Type B pancreatic cell (in vitro differentiated cells): ENCODE results near the gene ADAMTS17. TPM values are rescaled to one million over a fixed set of nuclear protein-coding genes. Genes with fewer than 3 reads are reported as not detected.

Experiments
- DNase-seq: peaks from one replicate; pipeline ENCODE4 v3.0.0; 2021; ENCODE audit warnings: mixed read lengths; ENCODE audit not compliant: unreplicated experiment; ENCODE audit errors: extremely low spot score
- H3K27ac Mint-ChIP-seq: 2 replicates; pipeline ENCODE4 v1.8.0; 2021; ENCODE audit warnings: mild to moderate bottlenecking, mixed read lengths
- H3K27me3 Mint-ChIP-seq: 2 replicates; pipeline ENCODE4 v1.8.0; 2021; ENCODE audit warnings: mixed read lengths
- H3K36me3 Mint-ChIP-seq: 2 replicates; pipeline ENCODE4 v1.8.0; 2021; ENCODE audit warnings: mixed read lengths
- H3K4me1 Mint-ChIP-seq: one replicate; pipeline ENCODE4 v1.8.0; 2021; ENCODE audit warnings: mixed read lengths; ENCODE audit not compliant: unreplicated experiment
- H3K4me3 Mint-ChIP-seq: 2 replicates; pipeline ENCODE4 v1.8.0; 2021; ENCODE audit warnings: mild to moderate bottlenecking, mixed read lengths
- H3K9me3 Mint-ChIP-seq: 2 replicates; pipeline ENCODE4 v1.8.0; 2021; ENCODE audit warnings: mixed read lengths
- total RNA-seq: library from RNA; stranded (reverse); gene quantifications from 2 replicates; pipeline ENCODE4 v1.2.1, GENCODE V29; 2021; ENCODE audit warnings: low replicate concordance
- TF ChIP-seq, protein P1 (sequence below): fragments of 200-600 bp; sonication (generic); conservative IDR thresholded peaks from 2 replicates; pipeline ENCODE4 v1.5.0; 2021; ENCODE audit warnings: antibody characterized with exemption, mild to moderate bottlenecking

Gene ADAMTS17
- total RNA-seq, 1 donor from 2014 or later: 18.3 TPM

GRCh38 chr15:100032358-100033085 is 309.3 kb downstream of the ADAMTS17 start:
- Mint-ChIP-seq H3K4me1 (no peaks in the 10 kb centered on the region), H3K9me3 (peaks cover 3% of the 10 kb centered on the region), H3K4me3 (no peak overlapping the region), H3K27me3 (no peaks in the 10 kb centered on the region), H3K27ac (no peak overlapping the region), H3K36me3 (peaks cover 4% of the 10 kb centered on the region)
- TF ChIP-seq, protein P1, sequence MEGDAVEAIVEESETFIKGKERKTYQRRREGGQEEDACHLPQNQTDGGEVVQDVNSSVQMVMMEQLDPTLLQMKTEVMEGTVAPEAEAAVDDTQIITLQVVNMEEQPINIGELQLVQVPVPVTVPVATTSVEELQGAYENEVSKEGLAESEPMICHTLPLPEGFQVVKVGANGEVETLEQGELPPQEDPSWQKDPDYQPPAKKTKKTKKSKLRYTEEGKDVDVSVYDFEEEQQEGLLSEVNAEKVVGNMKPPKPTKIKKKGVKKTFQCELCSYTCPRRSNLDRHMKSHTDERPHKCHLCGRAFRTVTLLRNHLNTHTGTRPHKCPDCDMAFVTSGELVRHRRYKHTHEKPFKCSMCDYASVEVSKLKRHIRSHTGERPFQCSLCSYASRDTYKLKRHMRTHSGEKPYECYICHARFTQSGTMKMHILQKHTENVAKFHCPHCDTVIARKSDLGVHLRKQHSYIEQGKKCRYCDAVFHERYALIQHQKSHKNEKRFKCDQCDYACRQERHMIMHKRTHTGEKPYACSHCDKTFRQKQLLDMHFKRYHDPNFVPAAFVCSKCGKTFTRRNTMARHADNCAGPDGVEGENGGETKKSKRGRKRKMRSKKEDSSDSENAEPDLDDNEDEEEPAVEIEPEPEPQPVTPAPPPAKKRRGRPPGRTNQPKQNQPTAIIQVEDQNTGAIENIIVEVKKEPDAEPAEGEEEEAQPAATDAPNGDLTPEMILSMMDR: no peak
- DNase-seq: no peak

DNA sequence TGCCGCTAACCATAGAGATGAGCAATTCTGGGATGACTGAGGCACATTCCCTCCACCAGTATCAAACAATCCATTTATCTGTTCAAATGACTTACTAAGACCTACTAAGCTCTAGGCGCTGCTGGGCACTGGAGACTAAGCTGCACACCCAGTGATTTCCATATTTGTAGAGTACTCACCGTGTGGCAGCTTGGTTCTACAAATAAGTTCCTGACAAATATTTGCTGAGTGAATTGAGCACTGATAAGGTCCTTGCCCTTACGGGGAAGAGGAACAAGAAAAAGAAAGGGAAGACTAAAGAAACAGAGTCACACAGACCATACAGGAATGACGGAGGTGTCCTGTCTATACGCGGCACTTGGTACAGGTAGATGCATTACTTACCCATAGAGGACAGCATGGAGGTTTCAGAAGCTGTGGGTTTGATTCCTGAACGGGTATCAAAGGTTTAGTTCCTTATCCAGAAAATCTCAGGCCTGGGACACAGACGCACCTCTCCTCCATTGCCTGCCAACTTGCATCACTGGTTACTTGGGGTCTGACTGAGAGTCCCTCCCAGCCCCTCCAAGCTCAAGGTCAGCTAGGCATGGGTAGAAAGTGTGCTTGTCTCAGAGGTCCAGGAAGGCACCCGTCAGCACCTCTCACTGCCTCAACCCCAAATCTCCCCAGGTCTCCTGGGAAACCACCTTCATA is 310.0 kb downstream of the ADAMTS17 start:
- no peaks in the 10 kb centered on the region for H3K4me1 Mint-ChIP-seq
- H3K27ac Mint-ChIP-seq: no peak overlapping the region
- no peak for DNase-seq
- peaks cover 4% of the 10 kb centered on the region for H3K36me3 Mint-ChIP-seq
- H3K27me3 Mint-ChIP-seq: no peaks in the 10 kb centered on the region
- no peak overlapping the region for H3K4me3 Mint-ChIP-seq
- H3K9me3 Mint-ChIP-seq: peaks cover 3% of the 10 kb centered on the region
- TF ChIP-seq, protein P1: no peak

- no peaks in the 10 kb centered on the region for H3K4me1 Mint-ChIP-seq
These were observed 311.1 kb downstream of the ADAMTS17 start for GRCh38 chr15:100030586-100031229.

DNA sequence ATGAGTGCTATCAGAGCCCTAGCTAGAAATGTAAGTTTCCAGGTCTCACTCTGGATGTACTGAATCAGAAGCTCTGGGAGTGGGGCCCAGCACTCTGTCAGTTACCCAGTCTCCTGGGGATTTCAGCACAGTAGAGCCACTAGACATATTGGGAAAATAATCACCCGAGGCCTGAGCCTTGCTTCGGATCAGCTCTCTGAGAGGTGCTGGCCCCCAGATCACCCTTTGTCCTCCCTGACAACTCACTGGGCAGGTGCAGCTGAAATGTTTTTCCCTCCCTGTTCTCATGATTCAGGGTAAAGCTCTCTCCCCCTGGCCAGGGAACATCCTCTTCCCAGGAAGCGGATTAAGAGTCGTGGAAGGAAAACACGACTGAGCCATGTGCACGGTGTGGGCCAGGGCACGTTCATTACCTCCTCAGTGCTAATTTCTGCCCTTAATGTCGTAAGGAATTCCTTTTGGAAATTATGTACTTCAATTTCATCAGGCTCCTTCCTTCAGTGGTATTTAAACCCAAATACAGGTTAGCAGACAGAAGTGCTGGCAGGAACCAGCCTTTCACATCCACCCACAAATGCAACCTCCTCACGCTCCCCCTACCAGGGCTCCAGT is 311.8 kb downstream of the ADAMTS17 start:
- H3K27ac Mint-ChIP-seq: no peak overlapping the region
- H3K36me3 Mint-ChIP-seq: peaks cover 4% of the 10 kb centered on the region
- H3K9me3 Mint-ChIP-seq: peaks cover 3% of the 10 kb centered on the region
- H3K27me3 Mint-ChIP-seq: no peaks in the 10 kb centered on the region
- H3K4me1 Mint-ChIP-seq: no peaks in the 10 kb centered on the region
- TF ChIP-seq, protein P1: no peak
- DNase-seq: no peak
- H3K4me3 Mint-ChIP-seq: no peak overlapping the region

More at GRCh38 chr15:100030586-100031229, 311.1 kb downstream of the ADAMTS17 start:
- no peak overlapping the region for H3K4me3 Mint-ChIP-seq
- H3K27me3 Mint-ChIP-seq: no peaks in the 10 kb centered on the region
- DNase-seq: no peak
- peaks cover 3% of the 10 kb centered on the region for H3K9me3 Mint-ChIP-seq
- TF ChIP-seq, protein P1: no peak
- peaks cover 4% of the 10 kb centered on the region for H3K36me3 Mint-ChIP-seq
- no peak overlapping the region for H3K27ac Mint-ChIP-seq

DNA sequence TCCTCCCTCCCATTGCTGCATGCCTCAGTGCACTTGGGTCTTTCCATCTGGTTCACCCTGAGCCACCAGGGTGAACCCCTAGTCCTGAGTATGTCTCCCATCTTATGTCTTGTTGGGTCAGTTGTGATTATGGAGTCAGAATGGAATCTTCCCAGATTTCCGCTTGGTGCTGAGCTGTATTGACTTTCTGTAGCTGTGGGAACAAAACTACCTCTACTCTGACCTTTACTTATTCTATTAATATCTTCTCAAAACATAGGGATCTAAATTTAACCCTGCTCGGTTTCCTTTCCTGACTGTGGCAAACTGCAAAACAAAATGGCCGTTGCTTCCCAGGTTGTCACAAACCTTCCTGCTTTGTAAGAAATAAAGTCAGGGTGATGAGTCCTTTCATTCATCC is 312.7 kb downstream of the ADAMTS17 start:
- Mint-ChIP-seq H3K4me1 (no peaks in the 10 kb centered on the region), H3K4me3 (no peak overlapping the region), H3K27me3 (no peaks in the 10 kb centered on the region), H3K9me3 (peaks cover 3% of the 10 kb centered on the region), H3K27ac (no peak overlapping the region), H3K36me3 (peaks cover 4% of the 10 kb centered on the region)
- no peak for DNase-seq
- TF ChIP-seq, protein P1: no peak
